NK-92 (cell line): ENCODE measurements around the gene ELMO3.

Experiments
- DNase-seq: peaks from one replicate; lab custom pipeline; 2025; ENCODE audit not compliant: unreplicated experiment; lab: John Stamatoyannopoulos, UW

ELMO3 gene

DNA sequence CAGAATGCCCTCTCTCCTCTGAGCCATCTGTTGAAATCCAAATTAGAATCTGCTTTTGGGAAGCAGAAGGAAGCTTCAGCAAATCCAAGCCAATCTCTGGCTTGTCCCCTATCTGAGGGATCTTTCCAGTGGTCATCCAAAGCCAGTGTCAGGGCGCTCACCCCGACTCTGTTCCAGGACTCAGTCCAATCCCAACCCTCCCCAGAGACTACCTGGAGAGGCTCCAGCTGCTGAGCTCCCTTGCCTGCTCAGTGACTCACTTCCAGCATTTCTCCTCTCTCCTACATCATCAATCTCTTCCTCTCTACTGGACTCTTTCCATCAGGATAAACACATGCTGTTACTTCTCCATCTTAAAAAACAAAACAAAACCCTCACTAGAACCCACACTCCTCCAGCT lies 17.6 kb upstream of the ELMO3 start:
- DNase-seq, result no peak

DNA sequence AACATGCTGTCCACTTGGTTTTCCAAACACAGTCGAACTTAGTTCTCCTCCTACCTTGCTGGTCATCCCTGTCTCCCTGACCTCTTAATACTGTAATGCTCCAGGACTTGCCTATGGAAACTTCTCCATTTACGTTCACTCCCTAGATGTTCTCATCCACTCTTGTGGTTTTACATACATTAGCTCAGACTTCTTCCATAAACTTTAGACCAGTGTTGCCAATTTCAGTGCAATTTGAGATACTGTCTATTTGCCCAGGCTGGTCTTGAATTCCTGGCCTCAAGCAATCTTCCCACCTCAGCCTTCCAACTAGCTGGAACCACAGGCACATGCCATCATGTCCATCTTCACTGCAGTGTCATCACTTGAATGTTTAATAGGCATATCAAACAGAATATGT lies 16.6 kb upstream of the ELMO3 start:
- DNase-seq, result no peak

DNA sequence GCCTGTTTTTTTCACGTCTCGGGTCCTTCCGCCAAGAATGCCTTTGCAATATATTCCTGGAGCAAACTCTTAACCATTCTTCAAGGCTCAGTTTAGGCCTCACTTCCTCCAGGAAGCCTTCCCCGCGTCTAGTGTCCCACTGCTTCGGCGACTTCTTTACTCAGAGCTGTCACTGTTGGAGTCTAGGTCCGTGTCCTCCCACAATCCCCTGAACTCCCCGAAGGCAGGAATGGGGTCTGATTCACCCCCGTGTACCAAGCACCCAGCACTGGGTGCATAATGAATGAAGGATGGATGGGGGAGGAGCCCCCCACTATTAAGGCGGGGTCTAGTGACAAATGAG lies 15.7 kb upstream of the ELMO3 start:
- DNase-seq, result no peak

DNA sequence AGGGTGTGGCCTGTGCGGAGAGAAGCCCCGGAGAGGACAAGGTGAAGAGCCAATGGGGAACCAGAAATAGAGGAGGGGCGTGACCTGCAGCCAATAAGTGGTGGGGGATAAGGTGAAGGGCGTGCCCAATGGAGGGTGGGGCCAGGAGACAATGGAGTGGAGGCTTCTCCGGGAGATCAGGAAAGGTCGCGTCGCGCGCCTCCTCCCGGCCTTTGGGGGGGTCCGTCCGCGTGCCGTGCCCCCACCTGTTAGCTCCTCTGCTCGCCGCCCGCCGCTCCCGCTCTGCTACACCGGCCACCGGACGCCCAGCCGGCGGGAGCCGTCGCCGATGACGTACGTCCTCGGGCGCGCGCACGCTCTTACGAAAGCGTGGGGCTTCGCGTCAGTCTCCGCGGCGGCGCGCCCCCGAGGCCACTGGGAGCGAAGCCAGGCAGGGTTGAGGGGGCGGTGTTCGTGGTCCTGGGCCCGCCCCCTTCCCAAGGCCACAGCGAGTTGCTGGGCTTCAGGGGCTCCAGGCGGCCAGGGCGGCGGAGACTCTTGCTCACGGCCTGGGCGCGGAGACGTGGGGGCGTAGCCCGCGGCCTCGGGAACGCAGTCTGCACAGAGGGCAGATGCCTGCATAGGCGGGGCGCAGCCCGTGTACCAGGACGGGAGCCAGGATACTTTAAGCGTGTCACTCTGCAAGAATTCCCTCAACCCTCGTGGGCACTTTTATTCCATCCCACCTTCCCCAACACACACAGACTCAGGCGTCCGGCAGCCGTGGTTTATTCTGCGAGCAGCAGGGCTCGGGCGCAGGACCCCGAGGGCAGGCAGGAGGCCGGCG lies 15.1 kb upstream of the ELMO3 start, which contains the start of gene MATCAP1:
TSS of gene MATCAP1 (minus strand) at position 337 of the 826 bp plus-strand sequence. CDS start 3,353 bp downstream, outside the sequence.
- peak; percentile 70 for DNase-seq

DNA sequence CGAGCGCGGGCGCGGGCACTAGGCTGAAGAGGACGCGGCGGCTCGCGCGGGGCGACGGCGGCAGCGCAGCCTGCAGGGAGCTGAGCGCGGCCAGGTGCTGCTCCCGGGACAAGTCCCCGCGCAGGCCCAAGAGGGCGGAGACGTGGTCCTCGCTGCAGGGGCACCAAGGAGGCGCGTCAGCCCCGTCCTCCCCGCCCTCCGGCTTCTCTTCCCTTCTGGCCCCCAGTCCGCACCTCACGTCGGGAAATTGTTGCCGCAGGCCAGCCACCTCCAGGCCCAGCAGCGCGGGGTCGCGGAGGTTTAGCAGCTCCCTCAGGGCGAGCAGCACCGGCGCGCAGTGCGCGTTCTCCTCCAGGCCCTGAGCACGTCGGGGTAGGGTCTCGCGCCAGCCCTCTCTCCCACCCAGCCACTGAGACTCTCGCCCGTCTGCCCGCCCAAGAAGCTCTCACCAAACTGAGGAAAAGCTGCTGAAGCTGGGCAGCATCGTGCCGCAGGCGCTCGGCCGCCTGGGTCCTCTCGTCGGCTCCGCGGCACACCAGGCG lies 14.4 kb upstream of the ELMO3 start:
- DNase-seq, result no peak

DNA sequence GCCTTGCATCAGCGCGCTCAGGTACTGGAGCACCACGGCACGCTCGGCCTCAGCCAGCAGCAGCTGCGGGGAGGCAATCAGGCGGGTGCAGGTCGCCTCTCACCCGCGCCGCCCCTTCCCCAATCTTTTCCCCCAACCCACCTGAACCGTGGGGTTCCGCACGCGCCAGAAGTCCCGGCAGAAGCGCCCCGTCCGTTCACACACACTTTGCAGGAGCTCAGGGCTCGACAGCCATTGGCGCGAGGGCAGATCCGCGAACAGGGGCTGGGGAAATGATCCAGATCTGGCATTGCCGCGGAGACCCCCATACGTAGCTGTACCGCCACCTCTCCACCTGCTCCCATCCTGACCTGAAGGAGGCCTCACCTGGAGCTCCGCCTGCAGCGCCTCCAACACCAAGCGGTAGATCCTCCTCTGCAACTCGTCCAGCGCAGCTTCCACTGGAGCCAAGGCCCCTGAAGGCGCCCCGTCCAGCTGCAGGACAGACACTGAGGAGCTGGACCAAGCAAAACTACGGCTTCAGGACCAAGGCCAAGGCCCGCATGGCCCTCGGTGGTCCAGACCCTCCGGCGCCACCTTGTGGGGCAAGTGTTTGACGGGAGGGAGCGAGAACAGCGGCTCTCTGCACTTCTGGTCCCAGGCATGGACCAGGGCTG lies 13.8 kb upstream of the ELMO3 start:
- DNase-seq, result no peak

DNA sequence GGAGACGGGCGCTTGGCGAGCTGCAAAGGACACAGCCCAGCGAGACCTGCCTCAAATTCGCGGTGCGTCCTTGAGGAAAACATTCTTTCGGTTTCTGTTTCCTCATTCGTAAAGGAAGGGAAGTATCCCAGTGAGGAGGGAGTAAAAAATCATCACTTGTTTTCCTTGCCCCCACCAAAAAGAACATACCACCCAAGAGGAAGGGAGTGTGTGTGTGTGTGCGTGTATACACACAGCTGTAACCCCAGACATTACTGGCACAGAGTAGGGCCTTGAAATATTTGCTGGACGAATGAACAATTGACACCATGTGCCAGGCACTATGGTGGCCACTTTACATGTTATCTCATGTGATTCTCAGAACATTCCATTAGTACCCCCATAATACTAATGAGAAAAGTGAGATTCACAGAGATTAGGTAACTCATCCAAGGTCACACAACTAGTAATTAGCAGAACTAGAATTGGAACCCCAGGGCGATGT lies 13.2 kb upstream of the ELMO3 start:
- DNase-seq, result no peak

DNA sequence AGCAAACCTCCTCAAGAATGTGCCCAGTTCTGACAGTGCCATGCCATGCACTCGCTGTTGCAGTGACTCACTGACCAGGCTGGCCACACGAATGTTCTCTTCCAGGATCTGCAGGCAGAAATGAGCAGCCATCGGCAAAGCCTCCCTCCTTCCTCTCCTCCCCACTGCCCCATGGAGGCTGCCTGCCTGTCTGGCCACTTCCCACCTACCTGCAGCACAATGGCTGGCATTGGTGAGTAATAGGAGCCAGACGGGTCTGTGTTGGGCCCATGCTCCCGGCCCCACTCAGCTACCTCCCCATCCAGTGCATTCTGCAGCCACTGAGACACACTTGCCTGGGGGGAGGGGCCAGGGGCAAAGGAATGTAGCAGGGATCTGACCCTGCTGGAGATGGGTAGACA lies 12.4 kb upstream of the ELMO3 start:
- DNase-seq, result no peak

DNA sequence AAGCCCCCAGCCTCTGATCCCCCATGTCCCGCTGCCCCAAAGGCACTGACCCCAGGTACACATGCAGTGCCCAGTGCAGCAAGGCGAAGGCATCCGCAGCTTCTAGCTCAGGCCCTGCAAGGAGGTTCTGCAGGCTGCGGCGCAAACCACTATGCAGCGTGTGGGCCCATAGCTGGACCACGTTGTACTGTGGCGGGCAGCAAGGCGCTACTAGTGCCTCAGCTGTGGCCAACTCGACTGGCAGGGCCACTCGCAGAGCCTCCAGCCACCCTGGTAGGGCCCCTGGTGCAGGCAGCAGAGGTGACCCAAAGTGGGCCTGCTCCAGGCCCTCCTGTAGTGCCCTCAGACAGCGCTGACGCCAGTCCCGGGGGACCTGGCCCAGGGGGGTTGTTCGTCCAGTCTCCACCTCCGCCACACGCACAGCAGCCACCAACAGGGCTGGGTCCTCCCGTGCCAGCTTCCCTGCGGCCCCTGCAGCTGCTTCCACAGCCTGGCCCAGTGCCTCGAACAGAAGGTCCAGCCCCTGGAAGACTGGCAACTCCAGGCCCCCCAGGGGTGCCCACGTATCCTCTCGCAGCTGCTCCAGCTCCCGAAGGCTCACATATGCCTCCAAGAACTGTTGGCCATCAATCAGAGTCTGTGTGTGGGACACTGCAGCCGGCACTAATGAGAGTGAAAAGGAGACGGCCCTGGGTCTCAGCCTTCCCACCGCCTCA lies 11.6 kb upstream of the ELMO3 start:
- DNase-seq, result no peak

DNA sequence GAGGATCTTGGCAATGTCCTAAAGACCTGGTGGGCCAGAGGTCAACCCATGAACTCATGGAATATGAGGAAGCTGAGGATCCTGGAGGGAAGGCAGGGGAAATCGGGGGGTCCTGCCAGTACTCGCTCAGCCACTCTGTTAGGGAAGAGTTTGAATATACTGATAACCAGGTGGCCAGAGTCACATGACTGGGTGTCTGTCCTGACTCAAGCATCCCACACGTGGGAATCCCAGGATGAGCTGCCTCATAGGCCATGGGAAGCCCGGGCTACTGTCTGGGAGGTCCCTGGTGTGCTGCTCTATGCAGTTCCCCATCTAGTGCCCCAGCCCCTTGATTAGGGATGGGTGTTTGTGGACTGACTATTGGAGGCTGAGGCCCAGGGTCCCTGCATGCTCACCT lies 10.6 kb upstream of the ELMO3 start:
- DNase-seq, result no peak

DNA sequence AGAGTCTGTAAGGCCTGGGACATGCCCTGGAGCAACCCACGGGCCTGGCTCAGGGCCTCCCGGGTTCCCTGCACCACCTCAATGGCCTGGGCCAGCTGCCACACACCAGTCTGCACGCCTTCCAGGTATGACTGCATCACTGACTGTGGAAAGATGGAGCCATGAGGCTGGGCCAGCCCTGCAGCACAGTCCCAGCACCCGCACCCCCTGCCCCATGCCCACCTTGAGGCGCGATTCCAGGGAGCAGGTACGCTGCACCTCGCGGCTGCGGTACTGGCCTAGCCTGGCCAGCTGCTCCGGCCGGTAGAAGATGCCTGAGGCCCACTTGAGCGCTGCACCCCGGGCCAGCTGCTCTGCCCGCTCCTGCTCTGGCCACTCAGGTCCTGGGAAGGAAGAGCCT lies 10.1 kb upstream of the ELMO3 start:
- no peak for DNase-seq

DNA sequence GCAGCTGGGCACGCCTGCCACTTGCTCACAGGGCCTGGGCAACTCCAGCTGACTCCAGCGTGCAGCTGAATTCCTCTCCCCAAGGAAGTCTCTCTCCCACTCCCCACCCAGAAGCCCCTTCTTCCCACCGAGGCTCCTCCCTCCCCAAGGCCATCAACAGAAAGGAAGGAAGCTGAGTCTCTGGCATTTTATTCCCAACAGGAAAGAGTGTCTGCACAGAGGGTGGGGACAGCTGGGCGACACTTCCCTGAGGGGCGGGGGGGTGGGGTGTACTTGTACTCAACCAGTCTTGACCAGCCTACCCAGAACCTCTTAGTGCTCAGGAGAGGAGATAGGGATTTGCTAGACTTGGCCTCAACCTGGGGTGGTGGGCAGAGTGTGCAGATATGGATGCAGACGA lies 8.9 kb upstream of the ELMO3 start, which contains the start of gene EXOC3L1:
TSS of gene EXOC3L1 (minus strand) at position 96 of the 400 bp plus-strand sequence. CDS start 460 bp downstream, outside the sequence.
- DNase-seq, result no peak

DNA sequence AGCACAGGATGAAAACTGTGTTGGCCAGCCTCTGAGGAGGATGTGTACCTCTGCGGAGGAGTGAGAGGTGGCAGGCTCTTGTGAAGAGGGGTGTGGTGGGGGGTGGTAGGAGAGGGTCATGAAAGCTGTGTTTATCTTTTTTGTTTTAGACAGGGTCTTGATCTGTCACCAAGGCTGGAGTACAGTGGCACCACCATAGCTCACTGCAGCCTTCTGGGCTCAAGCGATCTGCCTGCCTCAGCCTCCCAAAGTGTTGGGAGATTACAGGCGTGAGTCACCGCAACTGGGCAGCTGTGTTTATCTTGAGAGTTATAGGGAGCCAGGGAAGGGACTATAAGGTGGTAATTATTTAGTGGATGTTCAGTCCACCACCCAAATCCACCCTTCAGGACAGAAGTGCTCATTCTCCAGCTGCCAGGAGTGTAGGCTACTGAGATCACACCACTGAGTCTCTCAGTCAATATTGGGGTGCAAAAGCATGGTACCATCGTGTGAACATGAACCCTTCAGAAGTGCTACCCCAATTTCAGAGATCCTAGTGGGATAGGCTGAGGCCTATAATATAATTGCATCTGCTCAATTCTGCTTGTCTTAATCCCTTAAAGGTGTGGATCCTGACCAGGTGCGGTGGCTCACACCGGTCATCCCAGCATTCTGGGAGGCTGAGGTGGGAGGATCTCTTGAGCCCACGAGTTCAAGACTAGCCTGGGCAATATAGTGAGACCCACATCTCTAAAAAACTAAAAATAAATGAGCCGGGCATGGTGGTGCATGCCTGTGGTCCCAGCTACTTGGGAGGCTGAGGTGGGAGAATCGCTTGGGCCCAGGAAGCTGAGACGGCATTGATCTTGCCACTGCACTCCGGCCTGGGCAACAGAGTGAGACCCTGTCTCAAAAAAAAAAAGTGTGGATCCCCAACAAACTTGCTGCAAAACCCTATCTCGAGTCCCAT lies 8.2 kb upstream of the ELMO3 start:
- DNase-seq, result no peak

DNA sequence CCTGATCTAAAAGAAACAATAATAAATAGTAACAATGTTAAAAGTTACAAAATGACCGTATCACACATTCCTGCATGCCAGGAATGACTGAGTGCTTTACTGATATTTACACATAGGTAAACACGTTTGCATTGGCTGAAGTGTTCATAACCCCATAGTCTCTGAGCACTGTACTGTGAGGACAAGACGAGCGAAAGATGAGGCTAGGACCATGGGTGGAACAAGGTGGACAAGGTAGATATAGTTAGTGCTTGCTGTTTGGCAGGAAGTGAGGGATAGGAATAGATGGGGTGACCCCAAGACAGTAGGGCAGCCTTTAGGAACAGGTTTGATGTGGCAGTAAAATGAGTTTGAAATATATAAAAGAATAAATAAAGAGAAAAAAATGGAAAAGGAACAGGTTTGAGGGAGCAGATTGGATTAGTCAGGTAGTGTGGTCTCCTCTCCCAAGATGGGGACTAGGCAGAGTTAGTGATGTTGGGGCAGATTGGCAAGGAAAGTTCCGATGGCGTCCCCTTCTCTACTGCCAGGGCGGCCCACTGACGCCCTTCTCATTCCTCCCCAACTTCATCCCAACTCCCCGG lies 7.4 kb upstream of the ELMO3 start:
- DNase-seq, result no peak

DNA sequence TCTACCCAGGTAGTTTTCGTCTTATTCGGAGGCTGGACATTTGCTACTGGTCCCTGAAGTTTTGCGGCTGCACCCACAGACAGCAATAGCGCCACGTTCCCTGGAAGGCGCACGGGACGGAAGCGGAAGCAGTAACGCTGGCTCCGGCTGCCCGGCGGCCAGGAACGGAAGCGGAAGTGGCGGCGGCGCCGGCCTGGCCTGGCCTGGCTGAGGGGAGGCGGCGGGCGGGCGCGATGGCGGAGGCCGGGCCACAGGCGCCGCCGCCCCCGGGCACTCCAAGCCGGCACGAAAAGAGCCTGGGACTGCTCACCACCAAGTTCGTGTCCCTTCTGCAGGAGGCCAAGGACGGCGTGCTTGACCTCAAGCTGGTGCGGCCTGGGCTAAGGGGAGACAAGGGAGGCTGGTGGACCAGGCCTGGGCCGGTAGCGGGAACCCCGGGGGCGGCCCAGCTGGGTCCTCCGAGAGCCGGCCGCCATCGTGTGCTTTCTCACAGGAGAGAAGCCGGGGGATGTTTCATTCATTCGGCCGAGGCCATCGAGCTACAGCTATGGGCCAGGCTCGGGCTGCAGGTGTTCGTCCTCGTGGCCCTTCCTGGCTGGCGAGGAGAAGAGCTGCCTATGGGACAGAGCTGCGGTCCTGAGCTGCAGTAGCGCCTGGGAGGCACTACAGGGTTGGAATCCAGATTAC lies 6.8 kb upstream of the ELMO3 start, which contains the start of gene E2F4:
TSS of gene E2F4 (plus strand) at position 161 of the 687 bp plus-strand sequence. CDS start at position 234, 73 bp downstream.
- DNase-seq, result no peak

DNA sequence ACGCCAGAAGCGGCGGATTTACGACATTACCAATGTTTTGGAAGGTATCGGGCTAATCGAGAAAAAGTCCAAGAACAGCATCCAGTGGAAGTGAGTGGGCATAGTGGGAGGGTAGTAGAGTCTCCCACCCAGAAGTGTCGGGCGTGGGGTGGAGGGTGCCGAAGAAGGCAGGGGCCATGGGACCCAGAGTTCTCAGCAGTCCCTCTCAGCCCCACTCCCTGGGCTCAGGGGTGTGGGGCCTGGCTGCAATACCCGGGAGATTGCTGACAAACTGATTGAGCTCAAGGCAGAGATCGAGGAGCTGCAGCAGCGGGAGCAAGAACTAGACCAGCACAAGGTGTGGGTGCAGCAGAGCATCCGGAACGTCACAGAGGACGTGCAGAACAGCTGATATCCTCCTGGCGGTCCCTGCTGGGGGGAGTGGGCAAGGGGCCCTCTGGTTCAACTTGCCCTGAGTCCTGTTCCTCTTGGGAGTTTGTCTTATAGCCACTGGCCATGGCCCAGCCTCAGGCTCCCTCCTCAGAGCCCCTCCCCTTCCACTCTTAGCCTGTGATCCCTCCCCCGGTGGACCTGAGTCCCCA lies 6.1 kb upstream of the ELMO3 start:
- DNase-seq, result no peak

DNA sequence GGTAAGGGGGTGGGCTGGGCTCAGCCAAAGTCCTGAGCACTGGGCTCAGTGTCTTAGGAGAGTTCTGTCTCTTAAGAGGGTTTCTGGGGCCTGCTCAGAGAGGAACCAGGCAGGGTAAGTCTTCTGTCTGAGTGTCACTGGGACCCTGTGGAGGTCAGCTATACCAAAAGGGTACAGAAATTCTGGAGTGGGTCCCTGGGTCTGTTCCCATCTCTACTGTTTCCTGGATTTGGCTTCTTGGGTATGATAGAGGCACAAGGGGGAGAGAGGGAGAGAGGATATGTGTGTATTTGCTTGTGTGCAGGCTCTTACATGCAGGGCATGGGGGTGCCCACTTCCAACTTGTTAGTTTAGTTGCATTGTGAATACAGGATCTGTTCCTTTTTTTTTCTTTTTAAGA lies 5.4 kb upstream of the ELMO3 start:
- no peak for DNase-seq

DNA sequence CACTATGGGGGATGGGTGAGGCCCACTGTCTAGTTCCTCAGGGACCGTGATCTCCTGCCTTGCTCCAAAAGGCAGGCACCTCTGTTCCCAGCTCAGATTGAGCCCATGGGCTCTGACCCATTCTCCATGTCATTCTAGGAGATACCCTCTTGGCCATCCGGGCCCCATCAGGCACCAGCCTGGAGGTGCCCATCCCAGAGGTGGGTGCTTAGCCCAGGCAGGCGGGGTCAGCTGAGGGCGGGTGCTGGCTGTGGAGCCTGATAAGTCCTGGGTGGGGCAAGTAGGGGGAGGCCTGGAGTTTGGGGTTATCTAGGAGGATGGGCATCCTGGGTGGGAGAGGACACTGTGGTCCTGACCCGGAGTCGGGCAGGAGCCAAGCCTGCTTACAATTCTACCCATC lies 4.7 kb upstream of the ELMO3 start:
- DNase-seq, result no peak

DNA sequence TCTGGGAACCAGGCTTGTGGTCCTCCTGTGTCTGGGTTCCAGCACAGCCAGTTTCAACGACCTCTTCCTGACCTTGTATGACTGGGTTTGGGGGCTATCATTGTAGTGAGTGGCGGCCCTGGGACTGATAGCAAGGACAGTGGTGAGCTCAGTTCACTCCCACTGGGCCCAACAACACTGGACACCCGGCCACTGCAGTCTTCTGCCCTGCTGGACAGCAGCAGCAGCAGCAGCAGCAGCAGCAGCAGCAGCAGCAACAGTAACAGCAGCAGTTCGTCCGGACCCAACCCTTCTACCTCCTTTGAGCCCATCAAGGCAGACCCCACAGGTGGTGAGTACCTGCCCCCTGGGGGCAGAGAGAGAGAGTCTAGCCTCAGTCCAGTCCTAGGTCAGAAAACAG lies 3.3 kb upstream of the ELMO3 start:
- DNase-seq, result no peak
